IMR-90 (cell line): Measurements from ENCODE around the gene HEATR9. TPM values are rescaled to one million over a fixed set of nuclear protein-coding genes. Genes with fewer than 3 reads are reported as not detected.

Source experiments
- ATAC-seq: fragments of 200-7000 bp; cut with Tn5 transposase; 2 replicates; pipeline ENCODE4 v1.9.1; 2020; ENCODE audit warnings: low read depth, mild to moderate bottlenecking, moderate library complexity
- BruUV-seq: library from RNA; stranded (reverse); fragments of 400-500 nt; replicated peaks from 2 replicates; lab custom pipeline; 2021; lab: Mats Ljungman, UMichigan
- CTCF ChIA-PET: fragments of 300-600 bp; formaldehyde crosslinking; extraction: SDS; loops from one replicate; lab custom pipeline; 2021; ENCODE audit warnings: antibody characterized with exemption; lab: Yijun Ruan, JAX
- POLR2A ChIA-PET: fragments of 300-600 bp; sonication (Branson Sonifier 250); formaldehyde crosslinking; loops from one replicate; lab custom pipeline; 2022; ENCODE audit warnings: antibody characterized with exemption; ENCODE audit not compliant: unreplicated experiment; lab: Charles Lee
- DNase-seq: peaks from one replicate; pipeline ENCODE4 v3.0.0; 2013
- H2AFZ ChIP-seq: replicated peaks from 2 replicates; pipeline ENCODE3; 2013; ENCODE audit warnings: low read length, mild to moderate bottlenecking; ENCODE audit not compliant: poor library complexity
- H2AK5ac ChIP-seq: 2 replicates; pipeline ENCODE4 v1.6.1; 2013; ENCODE audit warnings: low read depth, low read length, inconsistent platforms
- H2AK9ac ChIP-seq: replicated peaks from 2 replicates; pipeline ENCODE3; 2013; ENCODE audit warnings: mild to moderate bottlenecking, low read depth, low read length, moderate library complexity; ENCODE audit not compliant: poor library complexity
- H2BK120ac ChIP-seq: 2 replicates; pipeline ENCODE4 v1.6.1; 2013; ENCODE audit warnings: low read depth, low read length, inconsistent platforms
- H2BK15ac ChIP-seq: 3 replicates; pipeline ENCODE4 v1.6.1; 2013; ENCODE audit warnings: low read depth, low read length, inconsistent platforms
- H2BK20ac ChIP-seq: 2 replicates; pipeline ENCODE4 v1.6.1; 2013; ENCODE audit warnings: low read depth, mild to moderate bottlenecking, inconsistent platforms, low read length, moderate library complexity
- H2BK5ac ChIP-seq: 2 replicates; pipeline ENCODE4 v1.6.1; 2013; ENCODE audit warnings: mild to moderate bottlenecking, low read depth, low read length, inconsistent platforms; ENCODE audit not compliant: poor library complexity, severe bottlenecking
- H3K14ac ChIP-seq: replicated peaks from 2 replicates; pipeline ENCODE4 v1.6.1; 2013; ENCODE audit warnings: low read depth, low read length, inconsistent platforms
- H3K18ac ChIP-seq: 2 replicates; pipeline ENCODE4 v1.6.1; 2013; ENCODE audit warnings: low read depth, low read length, control low read depth
- H3K23ac ChIP-seq: 2 replicates; pipeline ENCODE4 v1.6.1; 2013; ENCODE audit warnings: low read depth, low read length, inconsistent platforms
- H3K27ac ChIP-seq: 2 replicates; pipeline ENCODE4 v1.5.1; 2013; ENCODE audit warnings: mild to moderate bottlenecking, control low read depth, low read length; ENCODE audit not compliant: insufficient read depth
- H3K27me3 ChIP-seq: 2 replicates; pipeline ENCODE4 v1.6.1; 2013; ENCODE audit warnings: low read length; ENCODE audit not compliant: control insufficient read depth, insufficient read depth
- H3K36me3 ChIP-seq: 2 replicates; pipeline ENCODE4 v1.6.1; 2013; ENCODE audit warnings: low read length, mixed read lengths; ENCODE audit not compliant: control insufficient read depth, insufficient read depth
- H3K4ac ChIP-seq: 2 replicates; pipeline ENCODE4 v1.6.1; 2013; ENCODE audit warnings: low read depth, low read length, inconsistent platforms
- H3K4me1 ChIP-seq: 2 replicates; pipeline ENCODE4 v1.6.1; 2013; ENCODE audit warnings: low read length, mixed read lengths; ENCODE audit not compliant: control insufficient read depth, insufficient read depth
- H3K4me2 ChIP-seq: 2 replicates; pipeline ENCODE4 v1.6.1; 2013; ENCODE audit warnings: low read depth, mild to moderate bottlenecking, control low read depth, low read length, moderate library complexity
- H3K4me3 ChIP-seq: 2 replicates; pipeline ENCODE4 v1.5.1; 2013; ENCODE audit warnings: low read depth, mild to moderate bottlenecking, control low read depth, low read length, moderate library complexity; ENCODE audit not compliant: insufficient read depth
- H3K56ac ChIP-seq: 2 replicates; pipeline ENCODE4 v1.6.1; 2013; ENCODE audit warnings: low read length, inconsistent platforms; ENCODE audit not compliant: insufficient read depth; ENCODE audit errors: extremely low read depth
- H3K79me1 ChIP-seq, 2 experiments: 2 replicates each; pipeline ENCODE4 v1.6.1; 2013; ENCODE audit warnings: low read length in 2 of 2, inconsistent platforms in 1 of 2, low read depth in 1 of 2
- H3K9ac ChIP-seq: 2 replicates; pipeline ENCODE4 v1.6.1; 2013; ENCODE audit warnings: low read depth, low read length, control low read depth
- H3K9me1 ChIP-seq: 2 replicates; pipeline ENCODE4 v1.6.1; 2013; ENCODE audit warnings: low read length, inconsistent platforms; ENCODE audit not compliant: insufficient read depth
- H3K9me3 ChIP-seq: 2 replicates; pipeline ENCODE4 v1.6.1; 2013; ENCODE audit warnings: low read length; ENCODE audit not compliant: control insufficient read depth, insufficient read depth
- H4K20me1 ChIP-seq: 2 replicates; pipeline ENCODE4 v1.6.1; 2013; ENCODE audit warnings: low read length, inconsistent platforms; ENCODE audit not compliant: insufficient read depth
- H4K5ac ChIP-seq: 2 replicates; pipeline ENCODE4 v1.6.1; 2013; ENCODE audit warnings: mild to moderate bottlenecking, low read depth, low read length, control low read depth
- H4K8ac ChIP-seq, 2 experiments: 2 replicates each; pipeline ENCODE4 v1.6.1; 2013; ENCODE audit warnings: low read depth in 2 of 2, low read length in 2 of 2, control low read depth in 1 of 2, inconsistent platforms in 1 of 2
- H4K91ac ChIP-seq: 2 replicates; pipeline ENCODE4 v1.6.1; 2013; ENCODE audit warnings: low read depth, low read length, inconsistent platforms; ENCODE audit not compliant: insufficient read depth
- BHLHE40 ChIP-seq: fragments of 150-350 bp; IDR thresholded peaks from 2 replicates; pipeline ENCODE4 v1.6.1; 2016; ENCODE audit warnings: mild to moderate bottlenecking, low read depth, low read length
- CEBPB ChIP-seq: IDR thresholded peaks from 2 replicates; pipeline ENCODE4 v1.6.1; 2012; ENCODE audit warnings: low read depth, low read length, improper control_type of control experiment
- CTCF ChIP-seq: conservative IDR thresholded peaks from 2 replicates; pipeline ENCODE4 v1.5.1; 2012; ENCODE audit warnings: mild to moderate bottlenecking, low read depth, low read length, improper control_type of control experiment
- FOS ChIP-seq: fragments of 150-350 bp; IDR thresholded peaks from 2 replicates; pipeline ENCODE4 v1.6.1; 2016; ENCODE audit warnings: low read depth, low read length
- MAFK ChIP-seq: IDR thresholded peaks from 2 replicates; pipeline ENCODE4 v1.6.1; 2012; ENCODE audit warnings: low read depth, low read length, improper control_type of control experiment
- MXI1 ChIP-seq: IDR thresholded peaks from 2 replicates; pipeline ENCODE4 v1.6.1; 2012; ENCODE audit warnings: low read depth, mild to moderate bottlenecking, low read length, moderate library complexity, borderline replicate concordance
- RCOR1 ChIP-seq: IDR thresholded peaks from 2 replicates; pipeline ENCODE4 v1.6.1; 2012; ENCODE audit warnings: mild to moderate bottlenecking, low read length, improper control_type of control experiment; ENCODE audit not compliant: insufficient replicate concordance
- RFX5 ChIP-seq: IDR thresholded peaks from 2 replicates; pipeline ENCODE4 v1.8.0; 2012; ENCODE audit warnings: low read depth, mild to moderate bottlenecking, low read length, moderate library complexity
- WGBS, 2 experiments: methylation state at CpG; one replicate each; pipeline versions ENCODE4 v1.1.5 to v1.1.7; 2013; ENCODE audit warnings: missing lambda C conversion rate in 2 of 2; ENCODE audit not compliant: insufficient read length in 1 of 2; ENCODE audit errors: extremely low coverage in 2 of 2; 5-methylcytosine and 5-hydroxymethylcytosine counted together
- dilution Hi-C: fragments of 300-500 bp; cut with HindIII; formaldehyde crosslinking; loops from one replicate; pipeline ENCODE4 v1.14.3; 2018; ENCODE audit warnings: low sequenced_read_pairs; ENCODE audit not compliant: unreplicated experiment
- in situ Hi-C: fragments of 300-500 bp; cut with MboI; formaldehyde crosslinking; loops from 3 replicates; pipeline ENCODE4 v1.14.3; 2019; ENCODE audit warnings: low sequenced_read_pairs, inconsistent platforms, mixed read lengths
- intact Hi-C: fragments of 100-400 bp; cut with micrococcal nuclease; formaldehyde crosslinking; loops from 2 replicates; pipeline ENCODE4 v1.10.0; 2022
- polyA plus RNA-seq, 3 experiments: library from polyadenylated mRNA; depleted of rRNA; stranded (reverse); fragments of >200 nt; gene quantifications; 2 replicates each; pipeline ENCODE4 v1.2.3, GENCODE V29; 2012; ENCODE audit warnings: low replicate concordance in 1 of 3
- total RNA-seq: library from RNA; depleted of rRNA; stranded (reverse); fragments of >200 nt; gene quantifications from 2 replicates; pipeline ENCODE4 v1.2.3, GENCODE V29; 2012

Gene HEATR9
- total and polyA plus RNA-seq, 2 of the 4 experiments (the other 2 are of a cell fraction), result not detected

DNA sequence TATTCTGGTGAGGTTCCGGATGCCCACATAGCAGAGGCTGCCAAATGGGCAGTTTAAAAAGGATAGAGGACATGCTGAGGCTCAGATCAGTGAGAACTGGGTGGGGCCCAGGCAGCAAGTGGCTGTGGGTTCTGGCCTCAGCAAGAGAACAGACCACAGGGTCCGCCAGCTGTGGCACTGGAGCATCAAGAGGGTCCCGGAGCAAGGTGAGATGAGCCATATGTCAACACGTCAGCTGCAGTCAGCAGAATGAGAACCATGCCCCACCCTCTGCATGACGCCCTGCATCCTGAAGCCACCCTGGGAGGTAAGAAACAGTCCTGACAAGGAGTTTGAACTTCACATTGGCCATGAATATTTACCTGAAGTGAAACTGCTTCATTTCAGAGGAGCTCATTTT is 31.6 kb upstream of the HEATR9 start:
- ATAC-seq, result no peak
- no peaks in the 10 kb centered on the region for H4K20me1 ChIP-seq
- H2AK9ac ChIP-seq, result no peak overlapping the region
- DNase-seq, result no peak
- no peak overlapping the region for H3K18ac ChIP-seq
- H4K5ac ChIP-seq, result no peak overlapping the region
- H3K79me1 ChIP-seq, result no peaks in the 10 kb centered on the region
- H2AFZ ChIP-seq, result no peak overlapping the region
- intact Hi-C loops (no loop called here), in situ Hi-C loops (no loop called here), dilution Hi-C loops (no loop called here)
- H3K36me3 ChIP-seq, result no peaks in the 10 kb centered on the region
- H3K27ac ChIP-seq, result no peak overlapping the region
- WGBS, 2 experiments, result 44% methylated on average over 4 of the region's 5 CpGs; no CpG with 5 or more reads in 1 of the 2 experiments
- BruUV-seq, result no TSS peak
- ChIA-PET POLR2A (no interaction called here), CTCF (no interaction called here)
- H2BK120ac ChIP-seq, result no peak overlapping the region
- no peak overlapping the region for H3K9ac ChIP-seq
- H3K4me1 ChIP-seq, result no peaks in the 10 kb centered on the region
- no peak overlapping the region for H4K8ac ChIP-seq
- H3K9me3 ChIP-seq, result no peaks in the 10 kb centered on the region
- no peak overlapping the region for H2BK5ac ChIP-seq
- H3K9me1 ChIP-seq, result no peaks in the 10 kb centered on the region
- no peak overlapping the region for H3K23ac ChIP-seq
- no peak for TF ChIP-seq MXI1
- TF ChIP-seq CTCF, result no peak
- no peak for TF ChIP-seq CEBPB
- no peak for TF ChIP-seq BHLHE40
- no peak for TF ChIP-seq RFX5
- TF ChIP-seq RCOR1, result no peak
- TF ChIP-seq MAFK, result no peak
- no peak for TF ChIP-seq FOS
- H3K4me2 ChIP-seq, result no peak overlapping the region
- H2AK5ac ChIP-seq, result no peak overlapping the region
- no peak overlapping the region for H3K56ac ChIP-seq
- no peak overlapping the region for H2BK20ac ChIP-seq
- no peak overlapping the region for H3K14ac ChIP-seq
- H3K27me3 ChIP-seq, result peaks cover 5% of the 10 kb centered on the region
- H3K4ac ChIP-seq, result no peak overlapping the region
- no peak overlapping the region for H2BK15ac ChIP-seq
- no peak overlapping the region for H4K91ac ChIP-seq
- H3K4me3 ChIP-seq, result no peak overlapping the region
